GM19468 (cell line): Measurements from ENCODE around the gene LSM4.

Source experiments
- ATAC-seq: cut with Tn5 transposase; IDR thresholded peaks from one replicate; pipeline ENCODE4 v1.9.1; 2021; ENCODE audit warnings: mild to moderate bottlenecking, moderate library complexity, moderate number of reproducible peaks; ENCODE audit not compliant: unreplicated experiment; ENCODE audit errors: extremely low read depth

LSM4 gene

DNA sequence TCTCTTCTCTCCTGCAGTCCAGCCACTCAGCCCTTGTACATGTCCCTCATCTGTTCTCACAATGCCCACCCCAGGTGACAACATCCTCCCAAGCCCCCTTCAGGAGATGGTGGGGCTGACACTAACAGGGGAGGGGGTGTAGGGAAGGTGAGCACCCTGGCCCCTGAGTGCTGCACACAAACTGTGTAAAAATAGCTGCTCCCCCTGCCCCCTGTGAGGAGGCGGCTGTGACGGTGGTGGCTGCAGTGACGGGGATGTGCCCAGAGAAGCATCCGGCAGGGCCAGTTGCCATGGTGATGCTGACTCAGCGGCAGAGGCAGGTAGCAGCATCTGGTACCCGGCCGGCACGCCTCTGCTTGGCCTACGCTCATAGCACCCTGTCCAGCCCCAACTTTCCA is 28.4 kb downstream of the LSM4 start:
- ATAC-seq, result no peak

DNA sequence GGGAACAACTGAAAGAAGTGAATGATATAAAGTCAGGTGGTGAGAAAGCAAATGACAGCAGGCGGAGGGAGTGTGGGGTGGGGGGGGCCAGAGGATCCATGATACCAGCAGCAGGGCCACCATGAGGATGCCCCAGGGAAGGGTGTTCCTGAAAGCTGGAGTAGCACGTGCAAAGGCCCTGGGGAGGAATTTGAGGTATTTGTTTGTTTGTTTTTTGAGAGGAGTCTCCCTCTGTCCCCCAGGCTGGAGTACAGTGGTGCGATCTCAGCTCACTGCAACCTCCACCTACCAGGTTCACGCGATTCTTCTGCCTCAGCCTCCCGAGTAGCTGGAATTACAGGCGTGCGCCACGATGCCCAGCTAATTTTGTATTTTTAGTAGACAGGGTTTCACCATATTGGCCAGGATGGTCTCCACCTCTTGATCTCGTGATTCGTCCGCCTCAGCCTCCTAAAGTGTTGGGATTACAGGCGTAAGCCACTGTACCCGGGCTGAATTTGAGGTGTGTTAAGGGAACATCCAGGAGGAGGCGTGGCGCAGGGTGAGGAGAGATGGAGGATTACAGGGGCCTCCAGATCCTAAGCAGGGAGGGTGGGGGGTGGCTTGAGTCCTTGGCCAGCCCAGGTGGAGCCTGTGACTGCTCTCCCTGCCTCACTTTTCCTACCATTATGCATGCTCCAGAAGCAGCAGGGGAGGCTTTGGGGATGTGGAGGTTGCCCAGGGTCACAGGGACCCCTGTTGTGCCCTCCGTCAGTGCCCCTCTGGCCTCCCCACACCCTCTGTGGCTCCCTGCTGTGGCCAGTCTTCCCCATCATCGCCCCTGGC is 29.0 kb downstream of the LSM4 start:
- no peak for ATAC-seq

DNA sequence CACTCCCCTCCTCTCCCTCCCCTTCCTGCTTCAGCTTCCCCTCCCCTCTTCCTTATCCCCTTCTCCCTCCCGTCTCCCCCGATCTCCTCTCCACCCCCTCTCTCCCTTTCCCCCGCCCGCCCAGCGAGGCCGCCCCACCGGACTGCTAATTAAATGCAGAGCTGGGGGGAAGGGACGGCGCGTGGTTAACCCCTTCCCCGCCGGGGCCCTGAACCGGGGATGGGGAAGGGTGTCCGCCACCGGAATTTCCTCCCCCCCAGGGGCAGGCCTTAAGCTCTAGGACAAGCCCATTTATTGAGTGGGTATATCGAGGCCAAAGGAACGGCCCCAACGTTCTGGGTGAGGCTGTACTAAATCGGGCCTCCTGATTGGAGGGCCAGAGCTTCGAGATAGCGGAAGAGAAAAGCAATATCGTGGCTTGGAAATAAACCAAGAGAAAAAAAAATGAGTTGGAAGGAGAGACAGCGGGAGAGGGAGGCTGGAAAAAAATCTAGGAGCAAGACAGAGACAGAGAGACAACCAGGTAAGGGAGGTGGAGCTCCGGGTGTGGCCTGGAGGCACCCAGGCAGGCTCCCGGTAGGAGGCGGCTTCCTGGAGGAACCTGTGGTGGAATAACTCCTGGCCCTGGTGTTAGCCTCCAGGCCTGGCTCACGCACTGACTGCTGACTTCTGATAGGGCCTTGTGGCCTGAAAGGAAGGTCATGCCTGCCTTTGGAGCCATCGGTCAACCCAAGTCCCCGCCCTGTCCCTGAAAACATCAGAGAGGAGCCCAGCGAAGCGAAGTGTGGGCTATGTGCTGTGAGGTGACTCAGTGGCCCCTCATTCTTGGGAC is 29.9 kb downstream of the LSM4 start:
- ATAC-seq, result no peak

DNA sequence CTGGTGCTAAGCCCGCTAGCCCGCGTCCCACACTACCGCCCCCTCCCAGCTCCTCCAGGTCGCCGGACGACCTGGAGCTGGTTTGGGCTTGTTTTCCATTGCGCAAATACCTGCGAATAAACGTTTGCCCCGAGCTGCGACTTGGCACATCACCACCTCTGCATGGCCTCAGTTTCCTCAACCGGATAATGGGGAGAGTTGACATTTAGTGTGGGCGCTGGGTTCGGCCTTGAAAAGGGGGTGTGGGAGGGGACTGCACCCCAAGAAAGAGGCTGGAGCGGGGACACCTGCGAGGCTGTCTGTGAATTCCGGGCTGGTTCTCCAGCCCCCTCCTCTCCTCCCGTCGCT is 30.4 kb downstream of the LSM4 start:
- no peak for ATAC-seq

DNA sequence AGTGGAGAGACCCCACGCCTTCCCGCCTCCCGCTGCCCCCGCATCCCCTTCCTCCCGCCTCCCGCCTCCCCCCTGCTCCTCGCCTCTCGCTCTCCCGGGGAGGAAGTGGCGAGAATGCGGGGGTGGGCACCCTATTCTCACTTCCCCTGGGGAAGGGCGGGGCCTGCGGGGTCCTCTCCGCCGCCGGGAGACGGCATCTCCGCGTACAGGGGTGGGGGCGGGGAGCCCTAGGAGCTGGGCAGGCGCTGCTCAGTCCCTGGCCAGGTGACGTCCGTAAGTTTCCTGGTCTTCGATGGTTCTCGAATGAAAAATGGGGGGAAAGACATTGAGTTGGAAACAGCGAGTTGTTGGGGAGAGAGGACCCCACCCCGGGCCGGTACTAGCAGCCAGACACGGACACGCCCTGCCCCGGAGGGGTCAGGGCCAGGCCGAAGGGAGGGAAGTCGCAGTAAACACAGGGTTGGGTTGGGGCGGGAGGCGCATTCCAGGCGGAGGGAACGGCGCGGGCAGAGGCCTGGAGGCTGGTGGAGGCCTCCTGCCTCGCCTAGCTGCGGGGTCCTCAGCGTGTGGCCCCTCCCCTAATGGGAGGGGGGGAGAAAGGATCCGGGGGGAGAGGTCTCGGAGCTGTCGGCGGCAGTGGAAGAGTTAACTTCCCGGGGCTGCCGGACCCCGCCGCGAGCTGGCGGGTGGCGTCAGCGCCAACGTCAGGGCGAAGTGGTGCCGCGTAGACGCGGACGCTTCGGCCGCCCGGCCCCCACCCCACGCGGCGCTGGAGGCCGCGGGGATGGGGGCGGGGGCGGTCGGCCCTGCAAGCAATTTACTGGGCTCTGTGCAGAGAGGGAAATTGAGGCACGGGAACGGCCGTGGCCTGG is 31.1 kb downstream of the LSM4 start:
- ATAC-seq, result no peak

DNA sequence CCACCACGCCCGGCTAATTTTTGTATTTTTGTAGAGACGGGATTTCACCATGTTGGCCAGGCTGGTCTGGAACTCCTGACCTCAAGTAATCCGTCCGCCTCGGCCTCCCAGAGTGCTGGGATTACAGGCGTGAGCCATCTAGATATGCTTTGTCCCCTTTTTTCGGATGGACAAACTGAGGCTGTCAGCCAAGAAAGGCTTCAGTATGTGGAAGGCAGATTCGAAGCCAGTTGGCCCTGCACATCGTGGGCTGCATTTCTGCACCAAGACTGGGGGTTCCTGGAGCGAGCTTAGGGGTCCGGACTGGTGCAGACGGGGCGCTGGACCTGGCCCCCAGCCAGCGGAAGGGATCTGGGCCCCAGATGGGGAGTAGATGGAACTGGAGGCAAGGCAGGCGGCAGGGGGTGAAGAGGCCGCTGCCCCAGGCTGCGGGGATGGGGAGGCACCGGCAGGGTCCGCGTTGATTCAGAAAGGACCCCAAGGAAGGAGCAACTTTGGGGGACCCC is 31.8 kb downstream of the LSM4 start:
- no peak for ATAC-seq

DNA sequence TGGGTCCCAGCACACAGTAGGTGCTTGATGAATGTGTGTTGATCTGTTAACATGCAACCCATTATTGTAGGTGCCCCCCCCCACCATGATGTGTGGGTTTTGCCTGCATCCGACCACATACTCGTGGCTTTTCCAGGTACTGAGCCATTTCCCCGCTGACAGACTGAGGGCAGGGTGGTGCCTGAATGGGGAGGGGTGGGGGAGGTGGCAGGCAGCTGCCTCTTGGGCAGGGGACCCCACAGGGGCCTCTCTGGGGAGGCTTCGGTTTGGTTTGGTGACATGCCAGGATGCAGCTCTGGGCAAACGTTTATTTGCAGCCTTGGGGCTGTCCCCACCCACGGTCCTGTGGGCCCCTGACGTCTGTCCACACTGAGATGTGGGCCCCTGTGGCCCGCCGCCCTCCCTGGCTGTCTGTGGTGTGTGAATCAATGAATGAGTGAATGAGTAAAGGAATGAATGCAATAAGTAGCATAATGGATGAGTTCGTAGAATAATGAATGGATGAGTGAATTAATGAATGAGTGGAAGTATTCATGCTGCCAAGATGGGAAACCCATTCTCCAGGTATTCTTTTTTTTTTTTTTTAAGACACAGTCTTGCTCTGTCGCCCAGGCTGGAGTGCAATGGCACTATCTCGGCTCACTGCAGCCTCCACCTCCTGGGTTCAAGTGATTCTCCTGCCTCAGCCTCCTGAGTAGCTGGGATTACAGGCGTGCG is 32.4 kb downstream of the LSM4 start:
- no peak for ATAC-seq

DNA sequence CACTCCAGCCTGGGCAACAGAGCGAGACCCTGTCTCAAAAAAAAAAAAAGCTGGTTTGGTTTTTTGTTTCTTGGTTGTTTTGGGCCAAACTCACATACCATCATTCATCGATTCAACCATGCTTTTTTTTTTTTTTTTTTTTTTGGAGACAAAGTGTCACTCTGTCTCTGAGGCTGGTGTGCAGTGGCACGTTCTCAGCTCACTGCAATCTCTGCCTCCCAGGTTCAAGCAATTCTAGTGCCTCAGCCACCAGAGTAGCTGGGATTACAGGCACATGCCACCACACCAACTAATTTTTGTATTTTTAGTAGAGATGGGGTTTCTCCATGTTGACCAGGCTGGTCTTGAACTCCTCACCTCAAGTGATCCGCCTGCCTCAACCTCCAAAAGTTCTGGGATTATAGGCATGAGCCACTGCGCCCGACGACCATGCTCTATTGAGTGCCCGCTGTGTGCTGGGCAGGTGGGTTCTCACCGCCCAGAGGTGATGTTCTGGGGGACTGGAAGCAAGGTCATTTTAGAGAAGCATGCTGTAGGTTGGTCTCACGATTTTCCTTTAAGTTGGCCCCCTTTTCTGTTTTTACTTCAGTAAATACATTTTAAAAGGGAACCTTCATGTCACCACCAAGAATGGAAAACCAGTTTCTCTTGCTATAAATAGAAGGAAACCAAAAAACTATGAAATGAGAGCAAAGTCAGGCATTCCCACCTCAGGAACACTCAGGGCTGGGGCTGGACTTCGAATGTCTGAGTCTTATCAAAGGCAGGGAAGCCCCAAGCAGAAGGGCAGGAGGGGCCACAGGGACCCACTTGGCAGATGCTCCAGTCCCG is 33.2 kb downstream of the LSM4 start:
- no peak for ATAC-seq

DNA sequence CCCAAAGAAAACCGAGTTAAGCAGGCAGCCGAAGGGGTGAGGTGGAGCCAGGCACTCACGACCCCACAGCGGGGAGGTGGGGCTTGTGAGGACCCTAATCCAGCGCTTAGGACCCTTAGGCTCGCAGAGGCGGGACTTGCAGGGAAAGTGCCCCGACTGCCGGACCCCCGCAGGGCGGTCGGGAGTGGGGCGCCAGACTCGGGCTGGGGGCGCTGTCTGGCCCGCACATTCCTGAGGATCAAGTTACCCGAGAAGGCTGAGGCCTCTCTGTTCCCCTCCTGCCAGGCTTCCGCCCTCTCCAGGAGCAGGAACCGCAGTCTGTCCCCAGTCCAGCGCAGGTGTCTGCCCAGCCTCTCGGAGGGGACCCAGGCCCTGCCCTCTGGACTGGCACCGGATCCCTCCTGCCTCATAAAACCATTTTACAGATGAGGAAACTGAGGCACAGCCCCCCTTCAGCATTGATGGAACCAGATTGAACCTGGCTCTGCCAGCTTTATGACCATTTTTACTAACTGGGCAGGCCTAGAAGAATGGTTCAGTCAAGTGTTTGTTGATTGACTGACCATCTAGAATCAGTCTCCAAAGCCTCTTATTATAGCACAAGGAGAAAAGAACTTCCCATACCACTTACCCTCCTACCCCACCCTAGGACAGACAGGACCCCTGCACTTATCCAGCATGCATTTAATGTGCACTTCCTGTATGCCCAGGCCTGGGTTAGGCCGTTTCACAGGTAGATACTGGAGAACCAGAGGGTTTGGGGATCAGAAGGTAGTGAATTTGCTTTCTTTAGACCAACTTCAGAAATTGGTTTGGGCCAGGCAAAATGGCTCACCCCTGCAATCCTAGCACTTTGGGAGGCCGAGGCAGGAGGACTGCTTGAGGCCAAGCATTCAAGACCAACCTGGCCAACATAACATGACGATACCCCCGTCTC is 34.8 kb downstream of the LSM4 start:
- no peak for ATAC-seq

DNA sequence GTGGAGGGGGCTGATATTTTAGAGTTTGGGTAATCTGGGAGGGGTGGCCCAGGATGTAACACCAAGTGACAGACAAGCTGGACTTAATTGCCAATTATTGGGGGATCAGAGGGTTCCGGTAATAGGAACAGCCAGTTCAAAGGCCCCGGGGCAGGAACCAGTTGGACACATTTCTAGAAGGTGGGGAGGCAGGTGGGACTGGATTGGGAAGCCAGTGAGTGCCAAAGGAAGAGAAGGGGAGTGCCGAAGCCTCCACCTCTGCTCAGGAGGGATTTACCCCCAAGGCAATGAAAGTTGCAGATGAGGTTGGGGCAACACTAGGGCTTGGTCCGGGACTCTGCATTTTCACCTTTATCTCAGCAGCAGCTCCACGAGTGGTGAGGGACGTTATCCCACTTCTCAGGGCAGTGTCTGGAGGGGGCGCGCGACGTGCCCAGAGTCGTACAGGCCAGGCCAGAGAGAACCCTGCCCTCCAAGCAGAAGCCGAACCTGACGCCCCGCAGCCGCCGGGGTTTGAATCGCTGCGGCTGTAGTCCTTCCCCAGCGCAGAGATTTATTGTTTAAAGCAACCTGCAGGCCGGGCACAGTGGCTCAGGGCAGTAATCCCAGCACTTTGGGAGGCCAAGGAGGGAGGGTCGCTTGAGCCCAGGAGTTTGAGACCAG is 35.8 kb downstream of the LSM4 start:
- no peak for ATAC-seq

DNA sequence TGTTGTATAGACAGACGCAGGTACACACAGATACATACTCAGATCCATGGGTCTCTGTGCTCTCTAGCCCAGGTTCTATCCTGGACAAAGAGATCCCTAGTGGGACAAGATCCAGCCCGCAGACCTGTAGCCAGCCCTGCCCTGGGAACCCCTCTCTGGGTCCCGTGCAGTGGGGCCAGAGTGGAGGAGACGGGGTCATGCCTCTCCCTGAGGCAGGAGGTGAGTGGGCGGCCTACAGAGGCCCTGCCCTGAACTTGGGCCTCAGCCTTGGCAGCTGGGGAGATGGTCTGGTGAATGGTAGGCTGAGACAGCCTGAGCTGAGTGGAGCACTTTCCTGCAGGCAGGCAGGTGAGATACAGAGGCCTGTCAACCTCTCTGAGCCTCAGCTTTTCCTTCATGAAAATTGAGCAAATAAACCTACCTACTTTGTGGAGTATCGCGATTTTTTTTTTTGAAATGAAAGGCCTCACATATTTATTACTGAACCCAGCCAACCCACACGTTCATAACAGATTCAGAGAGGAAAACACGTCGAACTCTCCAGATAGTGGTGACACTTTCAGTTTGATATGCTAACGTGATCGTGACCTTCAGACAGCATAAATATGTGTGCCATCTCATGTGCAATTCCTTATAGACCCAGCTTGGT is 38.0 kb downstream of the LSM4 start:
- no peak for ATAC-seq

DNA sequence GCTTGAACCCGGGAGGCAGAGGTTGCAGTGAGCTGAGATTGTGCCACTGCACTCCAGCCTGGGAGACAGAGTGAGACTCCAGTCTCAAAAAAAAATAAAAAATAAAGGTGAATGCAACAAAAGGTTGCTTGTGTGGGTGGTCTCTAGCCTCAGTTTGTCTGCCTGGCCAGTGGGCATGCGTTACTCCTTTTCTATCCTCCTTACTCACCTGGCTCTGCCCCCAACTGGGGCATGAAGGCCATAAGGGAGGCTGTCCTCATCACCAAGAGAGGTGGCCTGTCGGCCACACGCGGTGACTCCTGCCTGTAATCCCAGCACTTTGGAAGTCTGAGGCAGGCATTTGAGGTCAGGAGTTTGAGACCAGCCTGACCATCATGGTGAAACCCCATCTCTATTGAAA is 39.5 kb downstream of the LSM4 start:
- ATAC-seq, result no peak

DNA sequence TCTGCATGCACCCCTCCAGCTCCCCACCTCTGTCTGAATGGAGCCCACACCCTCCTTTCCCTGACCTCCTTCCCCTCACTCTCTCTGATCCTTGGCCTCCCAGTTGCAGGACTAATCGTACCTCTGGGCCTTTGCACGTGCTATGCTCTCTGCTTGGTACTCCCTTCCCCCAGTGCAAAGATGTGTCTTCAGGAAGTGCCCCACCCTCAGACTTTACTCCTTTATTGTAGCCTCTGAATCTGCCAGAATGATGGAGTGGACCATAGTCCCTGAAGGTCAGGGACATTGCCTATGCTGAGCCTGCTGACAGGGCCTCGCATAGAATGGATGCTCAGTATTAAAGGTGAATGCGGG is 40.1 kb downstream of the LSM4 start:
- no peak for ATAC-seq

DNA sequence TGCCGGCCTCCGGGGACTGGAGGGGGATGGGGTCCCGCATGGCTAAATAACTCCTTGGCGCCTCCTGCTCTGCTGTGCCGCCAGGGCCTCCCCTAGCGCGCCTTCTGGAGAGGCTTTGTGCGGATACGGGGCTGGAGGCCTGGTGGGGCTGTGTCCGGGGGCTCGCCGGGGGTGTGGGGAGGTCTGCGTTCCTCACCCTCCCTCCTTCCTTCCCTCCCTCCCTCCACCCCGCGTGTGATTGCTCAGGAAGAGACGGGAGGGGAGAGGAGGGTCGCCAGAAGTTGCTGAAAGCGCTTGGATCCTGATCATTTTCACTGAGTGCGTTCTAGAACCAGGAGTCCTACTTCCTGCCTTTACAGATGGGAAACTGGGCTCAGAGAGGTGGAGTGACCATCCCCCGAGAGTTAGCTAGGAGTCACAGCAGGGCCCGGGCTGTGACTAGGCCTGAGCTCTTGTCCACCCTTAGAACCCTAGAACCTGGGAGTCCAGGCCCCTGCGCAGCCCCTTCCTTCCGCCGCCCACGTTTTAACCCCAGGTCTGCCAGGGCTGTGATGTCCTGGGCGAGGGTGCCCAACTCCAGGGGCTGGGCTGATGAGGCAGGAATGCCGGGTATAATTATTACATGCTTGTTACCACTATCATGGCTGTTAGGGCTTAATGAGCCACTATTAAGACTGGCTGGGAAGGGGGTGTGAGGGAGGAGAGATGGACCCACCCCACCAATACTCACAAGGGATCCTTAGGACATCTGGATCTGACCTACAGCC is 40.7 kb downstream of the LSM4 start:
- no peak for ATAC-seq

DNA sequence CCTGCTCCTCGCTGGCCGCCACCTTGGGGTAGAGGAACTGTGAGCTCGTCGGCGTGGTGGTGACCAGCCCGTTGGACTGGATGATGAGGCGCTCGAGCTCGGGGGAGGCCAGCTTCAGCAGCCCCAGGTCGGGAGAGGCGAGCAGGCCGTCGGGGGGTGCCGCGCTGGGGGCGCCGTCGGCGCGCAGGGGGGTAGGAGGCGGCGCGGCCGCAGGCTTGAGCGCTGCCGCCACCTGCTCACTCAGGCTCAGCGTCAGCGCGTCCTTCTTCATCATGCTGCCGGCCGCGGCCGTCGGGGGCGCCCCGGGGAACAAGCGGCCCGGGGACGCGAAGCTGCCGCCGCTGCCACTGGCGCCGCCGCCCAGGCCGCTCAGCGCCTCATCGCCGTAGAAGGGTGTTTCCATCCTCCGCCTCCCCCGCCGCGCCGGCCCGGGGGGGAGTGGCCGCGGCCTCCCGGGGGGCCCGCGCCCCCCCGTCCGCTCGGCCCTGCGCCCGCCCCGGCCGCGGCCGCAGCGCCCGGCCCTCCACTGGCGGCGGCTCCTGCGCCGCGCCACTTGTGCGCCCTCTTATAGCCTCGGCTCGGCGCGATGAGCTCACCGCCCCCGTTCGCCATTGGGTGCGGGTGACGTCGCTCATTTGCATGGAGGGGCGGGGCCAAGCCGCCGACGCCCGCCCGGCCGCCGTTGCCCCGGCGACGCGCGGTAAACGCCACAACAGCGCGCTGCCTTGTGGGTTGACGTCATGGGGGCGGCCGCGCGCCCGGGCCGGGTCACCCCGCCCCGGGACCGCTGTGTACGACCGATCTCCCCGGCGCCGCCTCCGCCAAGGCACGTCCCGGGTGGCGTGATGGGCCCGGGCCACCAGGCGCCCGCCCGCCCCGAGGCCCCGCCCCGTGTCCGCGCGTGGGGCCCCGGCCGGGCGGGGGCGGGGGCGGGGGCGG is 41.5 kb downstream of the LSM4 start, which contains the start of gene JUND:
Gene JUND (minus strand): TSS at position 541 of the 939 bp plus-strand sequence. CDS start 138 bp downstream, at position 403.
- peak; percentile 51 for ATAC-seq
